ENCODE results near the gene FOXP3.

- TF ChIP-seq CTCF (IDR thresholded peaks at IDR 0.05) (no peak), POLR2A (IDR thresholded peaks at IDR 0.05) (no peak)
Observed at GRCh38 chrX:49271341-49271740, 6.8 kb upstream of the FOXP3 start.

All from Peyer's patch (tissue), 4 donors.